SK-N-SH treated with all-trans-retinoic acid at 6 μM for 48 hours (cell line): ENCODE results near the gene SEL1L.

Experiments used
- ATAC-seq: fragments of 200-7000 bp; cut with Tn5 transposase; 3 replicates; pipeline ENCODE4 v1.9.1; 2020; ENCODE audit warnings: mild to moderate bottlenecking, moderate library complexity
- ARNTL ChIP-seq: fragments of 450-650 bp; formaldehyde crosslinking; IDR thresholded peaks from 2 replicates; pipeline ENCODE4 v1.5.0; 2020; ENCODE audit warnings: low read depth, mild to moderate bottlenecking, moderate library complexity, borderline replicate concordance
- BACH2 ChIP-seq: fragments of 250-450 bp; sonication (Bioruptor Pico); IDR thresholded peaks from 2 replicates; pipeline ENCODE4 v1.9.0; 2021; ENCODE audit warnings: mild to moderate bottlenecking, borderline replicate concordance
- ESRRG ChIP-seq: fragments of 250-450 bp; sonication (Bioruptor Pico); IDR thresholded peaks from 2 replicates; pipeline ENCODE4 v1.6.1; 2021; ENCODE audit warnings: mild to moderate bottlenecking
- GLIS3 ChIP-seq: fragments of 250-450 bp; sonication (Bioruptor Pico); IDR thresholded peaks from 2 replicates; pipeline ENCODE4 v1.5.0; 2020; ENCODE audit warnings: mild to moderate bottlenecking, moderate library complexity
- ISL1 ChIP-seq: fragments of 250-450 bp; sonication (Bioruptor Pico); IDR thresholded peaks from 2 replicates; pipeline ENCODE4 v2.1.2; 2022; ENCODE audit warnings: mild to moderate bottlenecking, moderate library complexity
- PPARA ChIP-seq: fragments of 250-450 bp; sonication (Bioruptor Pico); IDR thresholded peaks from 2 replicates; pipeline ENCODE4 v1.5.0; 2020; ENCODE audit warnings: mild to moderate bottlenecking, borderline replicate concordance
- RARB ChIP-seq: fragments of 250-450 bp; sonication (Bioruptor Pico); IDR thresholded peaks from 2 replicates; pipeline ENCODE4 v1.8.0; 2021; ENCODE audit warnings: mild to moderate bottlenecking, moderate library complexity
- SNAI2 ChIP-seq: fragments of 250-450 bp; sonication (Bioruptor Pico); IDR thresholded peaks from 2 replicates; pipeline ENCODE4 v1.5.0; 2020; ENCODE audit warnings: mild to moderate bottlenecking, moderate library complexity
- TCF4 ChIP-seq: fragments of 250-450 bp; sonication (Bioruptor Pico); IDR thresholded peaks from 2 replicates; pipeline ENCODE4 v1.8.0; 2021; ENCODE audit warnings: mild to moderate bottlenecking, moderate library complexity, borderline replicate concordance
- TOX ChIP-seq: fragments of 250-450 bp; sonication (Bioruptor Pico); IDR thresholded peaks from 2 replicates; pipeline ENCODE4 v1.8.0; 2021; ENCODE audit warnings: mild to moderate bottlenecking, moderate library complexity, borderline replicate concordance
- ZC3H10 ChIP-seq: fragments of 250-450 bp; sonication (Bioruptor Pico); IDR thresholded peaks from 2 replicates; pipeline ENCODE4 v1.5.1; 2021; ENCODE audit warnings: mild to moderate bottlenecking, moderate library complexity
- ZFP3 ChIP-seq: fragments of 250-450 bp; sonication (Bioruptor Pico); IDR thresholded peaks from 2 replicates; pipeline ENCODE4 v1.5.0; 2020; ENCODE audit warnings: mild to moderate bottlenecking, moderate library complexity
- ZFP30 ChIP-seq: fragments of 450-650 bp; formaldehyde crosslinking; IDR thresholded peaks from 2 replicates; pipeline ENCODE4 v1.5.0; 2022; ENCODE audit warnings: mild to moderate bottlenecking, moderate library complexity
- ZNF565 ChIP-seq: fragments of 450-650 bp; formaldehyde crosslinking; conservative IDR thresholded peaks from 2 replicates; pipeline ENCODE4 v1.5.0; 2020; ENCODE audit warnings: low read depth, mild to moderate bottlenecking, moderate library complexity
- ZNF70 ChIP-seq: fragments of 450-650 bp; formaldehyde crosslinking; IDR thresholded peaks from 2 replicates; pipeline ENCODE4 v1.5.0; 2020; ENCODE audit warnings: mild to moderate bottlenecking, moderate library complexity
- ZNF8 ChIP-seq: fragments of 450-650 bp; formaldehyde crosslinking; IDR thresholded peaks from 2 replicates; pipeline ENCODE4 v1.5.0; 2020; ENCODE audit warnings: mild to moderate bottlenecking, moderate library complexity
- TF ChIP-seq, protein P1 (sequence below): fragments of 250-450 bp; sonication (Bioruptor Pico); IDR thresholded peaks from 2 replicates; pipeline ENCODE4 v1.5.0; 2020; ENCODE audit warnings: mild to moderate bottlenecking, moderate library complexity
- TF ChIP-seq, protein P2 (sequence below): fragments of 250-450 bp; sonication (Bioruptor Pico); IDR thresholded peaks from 2 replicates; pipeline ENCODE4 v1.5.1; 2020; ENCODE audit warnings: low read depth, mild to moderate bottlenecking, moderate library complexity
- TF ChIP-seq, protein P3 (sequence below): fragments of 250-450 bp; sonication (Bioruptor Pico); IDR thresholded peaks from 2 replicates; pipeline ENCODE4 v1.8.0; 2021; ENCODE audit warnings: low read depth, mild to moderate bottlenecking, moderate library complexity, borderline replicate concordance
- TF ChIP-seq, protein P4 (sequence below): fragments of 250-450 bp; sonication (Bioruptor Pico); IDR thresholded peaks from 2 replicates; pipeline ENCODE4 v1.5.1; 2021; ENCODE audit warnings: mild to moderate bottlenecking, moderate library complexity

SEL1L gene

DNA sequence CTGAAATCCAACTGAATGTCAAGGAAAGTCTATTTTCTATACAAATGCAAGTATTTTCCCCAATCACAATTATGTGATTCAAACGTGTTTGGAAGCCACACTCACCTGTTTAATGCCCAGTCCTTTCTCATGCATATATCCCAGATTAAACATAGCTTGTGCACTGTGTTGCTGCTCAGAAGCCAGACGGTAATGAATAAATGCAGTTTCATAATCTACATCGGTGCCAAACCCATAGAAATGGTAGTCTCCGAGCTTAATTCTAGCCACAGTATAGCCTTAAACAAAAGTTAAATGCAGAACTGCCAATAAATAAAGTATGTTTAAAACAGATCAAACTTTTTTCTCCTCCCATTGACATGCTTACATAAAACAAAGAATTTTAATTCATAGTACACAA, 49.5 kb downstream of the SEL1L start:
- no peak for ATAC-seq

DNA sequence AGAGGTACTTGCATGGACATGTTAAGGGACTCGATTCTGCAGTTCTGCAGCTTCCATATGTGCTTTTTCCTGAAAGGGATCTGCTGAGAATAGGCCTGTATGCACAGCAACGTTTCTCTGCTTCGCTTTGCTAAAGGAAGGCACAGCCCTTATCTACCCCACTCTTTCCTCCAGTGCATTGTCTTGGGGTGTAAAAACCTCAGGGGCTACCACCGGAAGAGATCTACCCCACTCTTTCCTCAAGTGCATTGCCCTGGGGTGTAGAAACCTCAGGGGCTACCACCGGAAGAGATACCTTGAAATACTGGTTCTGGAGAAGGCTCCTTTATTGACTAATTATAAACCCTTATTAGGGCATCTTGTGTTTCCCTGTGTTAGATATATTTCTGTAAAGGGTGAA, 52.9 kb downstream of the SEL1L start:
- no peak for TF ChIP-seq ZFP3 (CRISPR knock-in tag)
- no peak for TF ChIP-seq BACH2 (CRISPR knock-in tag)
- no peak for TF ChIP-seq RARB
- TF ChIP-seq, protein P1, sequence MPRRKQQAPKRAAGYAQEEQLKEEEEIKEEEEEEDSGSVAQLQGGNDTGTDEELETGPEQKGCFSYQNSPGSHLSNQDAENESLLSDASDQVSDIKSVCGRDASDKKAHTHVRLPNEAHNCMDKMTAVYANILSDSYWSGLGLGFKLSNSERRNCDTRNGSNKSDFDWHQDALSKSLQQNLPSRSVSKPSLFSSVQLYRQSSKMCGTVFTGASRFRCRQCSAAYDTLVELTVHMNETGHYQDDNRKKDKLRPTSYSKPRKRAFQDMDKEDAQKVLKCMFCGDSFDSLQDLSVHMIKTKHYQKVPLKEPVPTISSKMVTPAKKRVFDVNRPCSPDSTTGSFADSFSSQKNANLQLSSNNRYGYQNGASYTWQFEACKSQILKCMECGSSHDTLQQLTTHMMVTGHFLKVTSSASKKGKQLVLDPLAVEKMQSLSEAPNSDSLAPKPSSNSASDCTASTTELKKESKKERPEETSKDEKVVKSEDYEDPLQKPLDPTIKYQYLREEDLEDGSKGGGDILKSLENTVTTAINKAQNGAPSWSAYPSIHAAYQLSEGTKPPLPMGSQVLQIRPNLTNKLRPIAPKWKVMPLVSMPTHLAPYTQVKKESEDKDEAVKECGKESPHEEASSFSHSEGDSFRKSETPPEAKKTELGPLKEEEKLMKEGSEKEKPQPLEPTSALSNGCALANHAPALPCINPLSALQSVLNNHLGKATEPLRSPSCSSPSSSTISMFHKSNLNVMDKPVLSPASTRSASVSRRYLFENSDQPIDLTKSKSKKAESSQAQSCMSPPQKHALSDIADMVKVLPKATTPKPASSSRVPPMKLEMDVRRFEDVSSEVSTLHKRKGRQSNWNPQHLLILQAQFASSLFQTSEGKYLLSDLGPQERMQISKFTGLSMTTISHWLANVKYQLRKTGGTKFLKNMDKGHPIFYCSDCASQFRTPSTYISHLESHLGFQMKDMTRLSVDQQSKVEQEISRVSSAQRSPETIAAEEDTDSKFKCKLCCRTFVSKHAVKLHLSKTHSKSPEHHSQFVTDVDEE (CRISPR knock-in tag): no peak
- TF ChIP-seq GLIS3 (CRISPR knock-in tag): no peak
- TF ChIP-seq ARNTL (CRISPR knock-in tag): no peak
- TF ChIP-seq ZFP30 (CRISPR knock-in tag): no peak
- no peak for TF ChIP-seq SNAI2 (CRISPR knock-in tag)
- TF ChIP-seq, protein P2, sequence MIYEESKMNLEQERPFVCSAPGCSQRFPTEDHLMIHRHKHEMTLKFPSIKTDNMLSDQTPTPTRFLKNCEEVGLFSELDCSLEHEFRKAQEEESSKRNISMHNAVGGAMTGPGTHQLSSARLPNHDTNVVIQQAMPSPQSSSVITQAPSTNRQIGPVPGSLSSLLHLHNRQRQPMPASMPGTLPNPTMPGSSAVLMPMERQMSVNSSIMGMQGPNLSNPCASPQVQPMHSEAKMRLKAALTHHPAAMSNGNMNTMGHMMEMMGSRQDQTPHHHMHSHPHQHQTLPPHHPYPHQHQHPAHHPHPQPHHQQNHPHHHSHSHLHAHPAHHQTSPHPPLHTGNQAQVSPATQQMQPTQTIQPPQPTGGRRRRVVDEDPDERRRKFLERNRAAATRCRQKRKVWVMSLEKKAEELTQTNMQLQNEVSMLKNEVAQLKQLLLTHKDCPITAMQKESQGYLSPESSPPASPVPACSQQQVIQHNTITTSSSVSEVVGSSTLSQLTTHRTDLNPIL: no peak
- TF ChIP-seq, protein P3, sequence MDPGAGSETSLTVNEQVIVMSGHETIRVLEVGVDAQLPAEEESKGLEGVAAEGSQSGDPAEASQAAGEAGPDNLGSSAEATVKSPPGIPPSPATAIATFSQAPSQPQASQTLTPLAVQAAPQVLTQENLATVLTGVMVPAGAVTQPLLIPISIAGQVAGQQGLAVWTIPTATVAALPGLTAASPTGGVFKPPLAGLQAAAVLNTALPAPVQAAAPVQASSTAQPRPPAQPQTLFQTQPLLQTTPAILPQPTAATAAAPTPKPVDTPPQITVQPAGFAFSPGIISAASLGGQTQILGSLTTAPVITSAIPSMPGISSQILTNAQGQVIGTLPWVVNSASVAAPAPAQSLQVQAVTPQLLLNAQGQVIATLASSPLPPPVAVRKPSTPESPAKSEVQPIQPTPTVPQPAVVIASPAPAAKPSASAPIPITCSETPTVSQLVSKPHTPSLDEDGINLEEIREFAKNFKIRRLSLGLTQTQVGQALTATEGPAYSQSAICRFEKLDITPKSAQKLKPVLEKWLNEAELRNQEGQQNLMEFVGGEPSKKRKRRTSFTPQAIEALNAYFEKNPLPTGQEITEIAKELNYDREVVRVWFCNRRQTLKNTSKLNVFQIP (CRISPR knock-in tag): no peak
- TF ChIP-seq ISL1: no peak
- TF ChIP-seq, protein P4, sequence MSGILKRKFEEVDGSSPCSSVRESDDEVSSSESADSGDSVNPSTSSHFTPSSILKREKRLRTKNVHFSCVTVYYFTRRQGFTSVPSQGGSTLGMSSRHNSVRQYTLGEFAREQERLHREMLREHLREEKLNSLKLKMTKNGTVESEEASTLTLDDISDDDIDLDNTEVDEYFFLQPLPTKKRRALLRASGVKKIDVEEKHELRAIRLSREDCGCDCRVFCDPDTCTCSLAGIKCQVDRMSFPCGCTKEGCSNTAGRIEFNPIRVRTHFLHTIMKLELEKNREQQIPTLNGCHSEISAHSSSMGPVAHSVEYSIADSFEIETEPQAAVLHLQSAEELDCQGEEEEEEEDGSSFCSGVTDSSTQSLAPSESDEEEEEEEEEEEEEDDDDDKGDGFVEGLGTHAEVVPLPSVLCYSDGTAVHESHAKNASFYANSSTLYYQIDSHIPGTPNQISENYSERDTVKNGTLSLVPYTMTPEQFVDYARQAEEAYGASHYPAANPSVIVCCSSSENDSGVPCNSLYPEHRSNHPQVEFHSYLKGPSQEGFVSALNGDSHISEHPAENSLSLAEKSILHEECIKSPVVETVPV (CRISPR knock-in tag): no peak
- TF ChIP-seq PPARA (CRISPR knock-in tag): no peak
- no peak for TF ChIP-seq ZNF70
- TF ChIP-seq ESRRG (CRISPR knock-in tag): no peak
- no peak for TF ChIP-seq TCF4
- TF ChIP-seq ZNF565: no peak
- no peak for TF ChIP-seq TOX (CRISPR knock-in tag)
- ATAC-seq: no peak

More for the DNA sequence above, 49.5 kb downstream of the SEL1L start:
- TF ChIP-seq SNAI2 (CRISPR knock-in tag) (no peak), ISL1 (no peak), ZNF8 (CRISPR knock-in tag) (no peak), ZC3H10 (CRISPR knock-in tag) (no peak), ZNF70 (no peak), BACH2 (CRISPR knock-in tag) (no peak), TCF4 (no peak)
- TF ChIP-seq, protein P4 (CRISPR knock-in tag): no peak
- TF ChIP-seq, all 23 proteins: peak for 0

DNA sequence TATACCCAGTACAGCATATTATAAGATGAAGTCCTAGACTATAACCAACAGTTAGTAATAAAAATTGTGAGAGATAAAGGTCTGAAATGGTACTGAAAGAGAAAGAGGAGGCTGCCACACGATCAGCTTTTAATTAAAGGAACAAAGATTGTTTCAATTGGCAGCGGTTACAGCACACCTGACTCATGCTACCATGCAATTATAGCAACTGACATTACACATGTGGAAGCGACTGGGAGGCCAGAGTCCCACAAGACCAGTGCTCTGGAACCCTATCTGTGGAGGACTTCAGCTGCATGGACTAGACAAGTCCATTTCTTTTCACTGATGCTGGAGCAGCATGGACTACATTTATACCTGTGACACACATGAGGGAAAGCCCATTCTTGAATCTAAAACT, 55.2 kb downstream of the SEL1L start:
- TF ChIP-seq ZNF8 (CRISPR knock-in tag): no peak
- no peak for TF ChIP-seq PPARA (CRISPR knock-in tag)
- TF ChIP-seq, protein P1 (CRISPR knock-in tag): no peak
- TF ChIP-seq RARB: no peak
- no peak for ATAC-seq
